Heart left ventricle (tissue), 16 donors: ENCODE data around the gene OLFM3. TPM values are rescaled to one million over a fixed set of nuclear protein-coding genes. Genes with fewer than 3 reads are reported as not detected.

ENCODE experiments used
- ATAC-seq, 4 donors: fragments of 200-7000 bp; cut with Tn5 transposase; one replicate each; pipeline ENCODE4 v1.9.1; 2020 to 2022; ENCODE audit warnings: moderate library complexity in 4 of 4, mild to moderate bottlenecking in 3 of 4, moderate number of reproducible peaks in 1 of 4
- DNase-seq, 5 donors: peaks; one replicate each; pipeline ENCODE4 v3.0.0-alpha.2; 2020
- H3K27ac ChIP-seq, 12 donors: fragments of 200-600 bp; sonication (generic) in 4 of 12; one replicate each; pipeline versions ENCODE4 v1.5.0 to v1.8.0; 2016 to 2022; ENCODE audit warnings: mild to moderate bottlenecking in 2 of 12
- H3K27me3 ChIP-seq, 9 donors: fragments of 200-600 bp; sonication (generic) in 2 of 9; one replicate each; pipeline versions ENCODE4 v1.5.1 to v1.8.0; 2016 to 2022; ENCODE audit warnings: mild to moderate bottlenecking in 3 of 9
- H3K36me3 ChIP-seq, 9 donors: fragments of 200-600 bp; sonication (generic) in 2 of 9; one replicate each; pipeline versions ENCODE4 v1.5.0 to v1.8.0; 2018 to 2022; ENCODE audit warnings: mild to moderate bottlenecking in 2 of 9
- H3K4me1 ChIP-seq, 12 donors: fragments of 200-600 bp; sonication (generic) in 4 of 12; one replicate each; pipeline versions ENCODE4 v1.5.0 to v1.8.0; 2016 to 2022; ENCODE audit warnings: mild to moderate bottlenecking in 3 of 12
- H3K4me3 ChIP-seq, 12 donors: fragments of 200-600 bp; sonication (generic) in 4 of 12; one replicate each; pipeline versions ENCODE4 v1.5.0 to v1.8.0; 2017 to 2022; ENCODE audit warnings: mild to moderate bottlenecking in 9 of 12, moderate library complexity in 4 of 12
- H3K9me3 ChIP-seq, 12 donors: fragments of 200-600 bp; sonication (generic) in 4 of 12; one replicate each; pipeline versions ENCODE4 v1.5.0 to v1.8.0; 2016 to 2022; ENCODE audit warnings: mild to moderate bottlenecking in 1 of 12
- POLR2A ChIP-seq, 2 donors: fragments of 450-650 bp; IDR thresholded peaks; one replicate each; pipeline ENCODE4 v1.6.1; 2017; ENCODE audit warnings: antibody characterized with exemption in 2 of 2, mild to moderate bottlenecking in 2 of 2, moderate library complexity in 2 of 2
- WGBS, 4 donors: extraction: QIAGEN DNeasy Blood & Tissue Kit in 2 of 4; methylation state at CpG; one replicate each; pipeline versions ENCODE4 v1.1.5 to v1.1.7; 2013 to 2018; 5-methylcytosine and 5-hydroxymethylcytosine counted together
- intact Hi-C, 10 donors: fragments of 100-400 bp; cut with DNase I; formaldehyde crosslinking; loops; one replicate each; pipeline versions ENCODE4 v1.11.1 to v1.14.2; 2022
- polyA plus RNA-seq, 2 donors: library from polyadenylated mRNA; stranded (reverse); fragments of 200-250 nt; gene quantifications; one replicate each; pipeline ENCODE4 v1.2.3, GENCODE V29; 2013
- total RNA-seq, 9 donors: library from RNA; depleted of rRNA in 2 of 9; stranded (reverse); fragments of >200 nt in 2 of 9; fragmentation: NEBNext Ultra II Directional in 3 of 9; extraction: Animal tissue kit (Norgen Biotek cat#: 25700) in 3 of 9; gene quantifications; one replicate each; pipeline versions ENCODE4 v1.1.0 to v1.2.4, GENCODE V29; 2016 to 2023
- TF ChIP-seq, protein P1 (sequence below), 12 donors: fragments of 200-600 bp; sonication (generic) in 4 of 12; IDR thresholded peaks; one replicate each; pipeline versions ENCODE4 v1.5.0 to v1.8.0; 2018 to 2022; ENCODE audit warnings: antibody characterized with exemption in 12 of 12, mild to moderate bottlenecking in 5 of 12
- donor health status: ischemic (EF 13 %, LVEDD 7.1; RV severe dilation, severe dysfunction).
- donor health status: healthy with polysubstance abuse.
- donor health status: DM: no; HTN: yes; CAD: no.
- donor health status: DM: no; HTN: no; CAD: no.
- donor health status: ischemic (EF 25% LVEDD 6.9; RV normal size, moderate dysfunction).
- donor health status: ischemic (EF 25% LVEDD 5.7; RV mildly dilated, moderate dysfunction).
- donor health status: healthy.
- donor health status: DM: yes; HTN: yes; CAD: no.
- donor health status: ischemic (EF 35%, LVEDD 5.7; RV mildly dilated, moderate dysfunction).
- donor health status: nonischemic (EF 11% LVEDD 7.7; RV severe dilation, severe dysfunction).
- donor health status: DM: yes; HTN: yes; CAD: no.
- donor health status: PGD.
- donor health status: ischemic (EF 29% LVEDD 5.4; RV normal size, mild dysfunction).
- donor health status: nonischemic (EF 23%, LVEDD 6.1; RV moderate dilation, normal function).

Gene OLFM3
- total and polyA plus RNA-seq, 11 donors: not detected

DNA sequence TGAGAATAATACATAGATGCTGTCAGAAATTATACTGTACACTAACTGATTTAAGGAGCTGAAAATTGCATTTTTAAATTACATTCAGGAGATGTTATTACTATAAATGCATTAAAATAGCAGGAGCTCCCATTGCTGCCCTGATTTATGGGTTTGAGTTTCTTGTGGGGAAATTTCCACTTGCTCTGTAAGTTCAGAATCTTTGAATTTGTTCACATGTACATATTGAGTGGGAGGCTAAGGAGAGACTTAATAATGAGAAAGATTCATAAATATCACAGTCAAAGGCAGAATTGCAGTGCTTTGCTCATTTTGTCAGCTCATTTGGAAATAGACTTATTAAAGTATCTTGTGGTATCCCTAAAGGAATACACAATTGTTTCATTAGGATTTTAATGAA lies 170.3 kb downstream of the OLFM3 start:
- H3K27me3 ChIP-seq: no peaks in the 10 kb centered on the region
- no peak overlapping the region for H3K27ac ChIP-seq
- H3K4me3 ChIP-seq: no peak overlapping the region
- TF ChIP-seq, protein P1, sequence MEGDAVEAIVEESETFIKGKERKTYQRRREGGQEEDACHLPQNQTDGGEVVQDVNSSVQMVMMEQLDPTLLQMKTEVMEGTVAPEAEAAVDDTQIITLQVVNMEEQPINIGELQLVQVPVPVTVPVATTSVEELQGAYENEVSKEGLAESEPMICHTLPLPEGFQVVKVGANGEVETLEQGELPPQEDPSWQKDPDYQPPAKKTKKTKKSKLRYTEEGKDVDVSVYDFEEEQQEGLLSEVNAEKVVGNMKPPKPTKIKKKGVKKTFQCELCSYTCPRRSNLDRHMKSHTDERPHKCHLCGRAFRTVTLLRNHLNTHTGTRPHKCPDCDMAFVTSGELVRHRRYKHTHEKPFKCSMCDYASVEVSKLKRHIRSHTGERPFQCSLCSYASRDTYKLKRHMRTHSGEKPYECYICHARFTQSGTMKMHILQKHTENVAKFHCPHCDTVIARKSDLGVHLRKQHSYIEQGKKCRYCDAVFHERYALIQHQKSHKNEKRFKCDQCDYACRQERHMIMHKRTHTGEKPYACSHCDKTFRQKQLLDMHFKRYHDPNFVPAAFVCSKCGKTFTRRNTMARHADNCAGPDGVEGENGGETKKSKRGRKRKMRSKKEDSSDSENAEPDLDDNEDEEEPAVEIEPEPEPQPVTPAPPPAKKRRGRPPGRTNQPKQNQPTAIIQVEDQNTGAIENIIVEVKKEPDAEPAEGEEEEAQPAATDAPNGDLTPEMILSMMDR (IDR thresholded peaks at IDR 0.05): no peak
- TF ChIP-seq POLR2A (IDR thresholded peaks at IDR 0.05): no peak
- H3K9me3 ChIP-seq: no peaks in the 10 kb centered on the region
- intact Hi-C loops: no loop called here
- no peaks in the 10 kb centered on the region for H3K36me3 ChIP-seq
- ATAC-seq (no peak), DNase-seq (no peak)
- no peaks in the 10 kb centered on the region for H3K4me1 ChIP-seq

DNA sequence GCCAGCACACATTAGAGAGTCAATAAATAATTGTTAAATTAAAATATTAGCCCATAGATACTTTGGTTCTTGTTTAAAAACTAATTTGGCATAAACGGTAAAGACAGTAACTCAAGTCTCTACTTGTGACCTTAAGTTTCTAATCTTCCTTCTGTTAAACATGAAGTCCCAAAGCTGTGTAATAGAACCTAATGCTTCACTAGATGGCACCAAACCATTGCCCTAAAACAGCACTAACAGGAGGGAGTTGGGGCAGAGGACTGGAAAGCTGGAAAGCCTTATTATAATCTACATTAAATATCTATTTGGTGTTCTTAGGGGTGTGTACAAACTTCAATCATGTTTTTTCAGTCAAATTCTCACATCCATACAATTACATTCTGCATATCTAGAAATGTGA lies 176.7 kb downstream of the OLFM3 start:
- H3K4me3 ChIP-seq: no peak overlapping the region
- H3K27ac ChIP-seq: no peak overlapping the region
- intact Hi-C loops: loop anchor here in 8 of 10 donors (2.0 to 5.0 kb wide), 3 partner anchors 151 to 372 kb away; no protein-coding TSS in a partner anchor
- TF ChIP-seq, protein P1 (IDR thresholded peaks at IDR 0.05): peak in 11 of 12 donors; percentile 26 to 61 (median 50)
- no peak for TF ChIP-seq POLR2A (IDR thresholded peaks at IDR 0.05)
- no peaks in the 10 kb centered on the region for H3K27me3 ChIP-seq
- no peaks in the 10 kb centered on the region for H3K9me3 ChIP-seq
- ATAC-seq (peak in 3 of 4 donors; percentile 53 to 76 (median 61)), DNase-seq (no peak)
- no peaks in the 10 kb centered on the region for H3K4me1 ChIP-seq
- H3K36me3 ChIP-seq: no peaks in the 10 kb centered on the region
- whole genome bisulfite sequencing, 4 donors: 37 to 63% (median 50%) methylated on average over 1 of the region's 1 CpG

DNA sequence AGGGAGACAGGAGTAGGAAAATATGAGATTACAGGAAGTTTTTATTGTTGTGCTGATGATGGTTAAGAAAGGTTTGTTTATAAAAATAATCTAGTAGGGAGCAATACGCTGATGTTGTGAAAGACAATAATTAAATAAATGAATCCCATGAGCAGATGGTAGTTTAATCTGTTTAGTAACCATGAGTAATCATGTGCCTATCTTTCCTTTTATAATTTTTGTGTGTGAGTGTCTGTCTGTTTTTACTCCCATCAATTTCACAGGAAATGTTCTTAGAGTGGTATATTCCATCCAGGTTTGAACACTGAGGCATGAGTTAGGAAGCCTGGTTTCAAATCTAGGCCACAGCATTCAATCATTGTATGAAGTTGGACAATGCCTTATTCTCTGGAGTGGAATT lies 180.5 kb downstream of the OLFM3 start:
- Histone ChIP-seq H3K9me3 (no peaks in the 10 kb centered on the region), H3K4me1 (no peaks in the 10 kb centered on the region), H3K4me3 (no peak overlapping the region), H3K27ac (no peak overlapping the region), H3K36me3 (no peaks in the 10 kb centered on the region), H3K27me3 (no peaks in the 10 kb centered on the region)
- DNase-seq (no peak), ATAC-seq (no peak)
- 67 to 77% (median 73%) methylated on average over 1 of the region's 1 CpG for WGBS, 4 donors
- intact Hi-C loops: loop anchor here in 1 of 10 donors (5.0 kb wide), 1 partner anchor 376 kb away; no protein-coding TSS in a partner anchor
- TF ChIP-seq, protein P1 (IDR thresholded peaks at IDR 0.05): no peak
- no peak for TF ChIP-seq POLR2A (IDR thresholded peaks at IDR 0.05)

DNA sequence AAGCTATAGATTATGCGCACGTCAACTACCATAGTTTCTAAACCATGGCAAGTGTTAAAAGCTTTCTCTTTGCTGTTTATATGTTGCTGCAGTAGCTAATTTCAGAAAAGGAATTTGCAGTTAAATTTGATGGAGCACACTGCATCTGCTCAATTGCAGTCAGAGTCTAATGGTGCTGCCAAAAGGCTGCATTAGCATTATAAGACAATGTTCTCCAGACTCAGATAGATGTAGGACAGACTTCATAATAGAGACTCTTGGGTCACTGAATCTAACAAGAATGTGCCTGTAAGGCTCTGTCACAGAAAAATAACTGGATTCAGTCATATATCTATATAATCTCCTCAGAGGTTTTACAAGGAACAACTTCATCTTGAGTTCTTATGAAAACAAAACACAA lies 198.3 kb downstream of the OLFM3 start:
- 90 to 92% (median 91%) methylated on average over 2 of the region's 2 CpGs for WGBS, 4 donors
- peaks cover 0 to 3% (median 0%) of the 10 kb centered on the region in 12 donors for H3K9me3 ChIP-seq
- no peaks in the 10 kb centered on the region for H3K36me3 ChIP-seq
- intact Hi-C loops: no loop called here
- no peak overlapping the region for H3K27ac ChIP-seq
- no peak for ATAC-seq
- H3K4me3 ChIP-seq: no peak overlapping the region
- no peak for TF ChIP-seq POLR2A (IDR thresholded peaks at IDR 0.05)
- TF ChIP-seq, protein P1 (IDR thresholded peaks at IDR 0.05): no peak
- no peak for DNase-seq
- no peaks in the 10 kb centered on the region for H3K27me3 ChIP-seq
- H3K4me1 ChIP-seq: no peaks in the 10 kb centered on the region
